RWPE2 (cell line): Measurements from ENCODE around the gene IRF2BP1.

Source experiments
- ATAC-seq: fragments of 200-7000 bp; cut with Tn5 transposase; 3 replicates; pipeline ENCODE4 v1.9.1; 2021; ENCODE audit warnings: low read depth
- DNase-seq: peaks from one replicate; pipeline ENCODE4 v3.0.0-alpha.2; 2020; ENCODE audit warnings: low spot score
- H3K27ac ChIP-seq: fragments of 450-650 bp; 2 replicates; pipeline ENCODE4 v1.5.1; 2017; ENCODE audit warnings: mild to moderate bottlenecking; ENCODE audit not compliant: poor library complexity, severe bottlenecking
- H3K27me3 ChIP-seq: fragments of 250-450 bp; sonication (Bioruptor Pico); 2 replicates; pipeline ENCODE4 v1.5.1; 2021; ENCODE audit warnings: mild to moderate bottlenecking, moderate library complexity; ENCODE audit not compliant: insufficient read depth, poor library complexity, severe bottlenecking
- H3K36me3 ChIP-seq: fragments of 250-450 bp; sonication (Bioruptor Pico); 2 replicates; pipeline ENCODE4 v1.5.1; 2020; ENCODE audit warnings: low read depth, mild to moderate bottlenecking, moderate library complexity
- H3K4me1 ChIP-seq: fragments of 250-450 bp; sonication (Bioruptor Pico); 2 replicates; pipeline ENCODE4 v1.5.1; 2021; ENCODE audit warnings: mild to moderate bottlenecking, moderate library complexity; ENCODE audit not compliant: insufficient read depth, poor library complexity, severe bottlenecking
- H3K4me3 ChIP-seq: fragments of 250-450 bp; sonication (Bioruptor Pico); 2 replicates; pipeline ENCODE4 v1.5.1; 2021; ENCODE audit warnings: mild to moderate bottlenecking, moderate library complexity; ENCODE audit not compliant: severe bottlenecking
- H3K9me3 ChIP-seq: fragments of 250-450 bp; sonication (Bioruptor Pico); 2 replicates; pipeline ENCODE4 v1.5.1; 2021; ENCODE audit warnings: mild to moderate bottlenecking, moderate library complexity; ENCODE audit not compliant: severe bottlenecking
- TF ChIP-seq, protein P1 (sequence below): fragments of 450-650 bp; IDR thresholded peaks from one replicate; pipeline ENCODE4 v1.5.1; 2017; ENCODE audit warnings: mild to moderate bottlenecking, moderate library complexity; ENCODE audit not compliant: poor library complexity, severe bottlenecking

The IRF2BP1 gene

DNA sequence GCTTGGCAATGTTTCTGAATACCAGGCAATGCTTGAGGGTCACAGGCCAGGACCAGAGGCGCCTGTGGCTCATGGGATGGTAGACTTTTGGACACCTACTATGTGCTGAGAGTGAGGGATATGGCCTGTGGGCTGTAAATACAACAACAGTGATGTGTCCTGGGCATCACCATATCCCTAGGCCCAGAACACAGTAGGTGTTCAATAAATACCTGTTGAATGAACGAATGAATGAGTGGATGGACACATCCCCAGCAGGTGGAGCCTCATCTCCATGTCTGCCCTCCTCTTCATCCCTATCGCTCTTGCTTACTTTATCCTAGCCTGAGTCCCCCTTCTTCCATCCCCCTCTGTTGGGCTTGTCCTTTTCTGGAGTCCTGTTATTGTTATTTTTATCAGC lies 45.1 kb upstream of the IRF2BP1 start:
- no peaks in the 10 kb centered on the region for H3K9me3 ChIP-seq
- H3K27ac ChIP-seq: no peak overlapping the region

DNA sequence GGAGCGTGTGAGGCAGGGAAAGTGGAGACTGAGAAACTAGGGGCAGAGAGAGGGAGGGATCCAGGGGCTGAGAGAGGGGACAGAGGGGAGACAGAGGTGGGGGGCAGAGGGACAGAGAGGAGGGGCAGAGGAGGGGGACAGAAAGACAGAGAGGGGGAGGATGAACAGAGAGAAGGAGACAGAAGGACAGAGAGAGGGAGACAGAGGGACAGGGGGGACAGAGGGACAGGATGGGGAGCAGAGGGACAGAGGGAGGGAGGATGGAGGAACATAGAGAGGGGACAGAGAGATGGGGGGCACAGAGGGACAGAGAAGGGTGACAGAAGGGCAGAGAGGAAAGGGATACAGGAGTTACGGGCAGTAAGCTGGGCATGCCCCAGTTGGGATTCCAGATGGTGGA lies 43.3 kb upstream of the IRF2BP1 start:
- ATAC-seq: no peak
- Histone ChIP-seq H3K4me3 (no peak overlapping the region), H3K9me3 (no peaks in the 10 kb centered on the region), H3K4me1 (no peaks in the 10 kb centered on the region), H3K36me3 (no peaks in the 10 kb centered on the region), H3K27ac (no peak overlapping the region), H3K27me3 (no peaks in the 10 kb centered on the region)
- no peak for DNase-seq
- TF ChIP-seq, protein P1, sequence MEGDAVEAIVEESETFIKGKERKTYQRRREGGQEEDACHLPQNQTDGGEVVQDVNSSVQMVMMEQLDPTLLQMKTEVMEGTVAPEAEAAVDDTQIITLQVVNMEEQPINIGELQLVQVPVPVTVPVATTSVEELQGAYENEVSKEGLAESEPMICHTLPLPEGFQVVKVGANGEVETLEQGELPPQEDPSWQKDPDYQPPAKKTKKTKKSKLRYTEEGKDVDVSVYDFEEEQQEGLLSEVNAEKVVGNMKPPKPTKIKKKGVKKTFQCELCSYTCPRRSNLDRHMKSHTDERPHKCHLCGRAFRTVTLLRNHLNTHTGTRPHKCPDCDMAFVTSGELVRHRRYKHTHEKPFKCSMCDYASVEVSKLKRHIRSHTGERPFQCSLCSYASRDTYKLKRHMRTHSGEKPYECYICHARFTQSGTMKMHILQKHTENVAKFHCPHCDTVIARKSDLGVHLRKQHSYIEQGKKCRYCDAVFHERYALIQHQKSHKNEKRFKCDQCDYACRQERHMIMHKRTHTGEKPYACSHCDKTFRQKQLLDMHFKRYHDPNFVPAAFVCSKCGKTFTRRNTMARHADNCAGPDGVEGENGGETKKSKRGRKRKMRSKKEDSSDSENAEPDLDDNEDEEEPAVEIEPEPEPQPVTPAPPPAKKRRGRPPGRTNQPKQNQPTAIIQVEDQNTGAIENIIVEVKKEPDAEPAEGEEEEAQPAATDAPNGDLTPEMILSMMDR: no peak

More for the DNA sequence above, 45.1 kb upstream of the IRF2BP1 start:
- no peaks in the 10 kb centered on the region for H3K36me3 ChIP-seq
- TF ChIP-seq, protein P1: no peak
- no peak overlapping the region for H3K4me3 ChIP-seq
- H3K4me1 ChIP-seq: no peaks in the 10 kb centered on the region
- ATAC-seq: no peak
- H3K27me3 ChIP-seq: no peaks in the 10 kb centered on the region
- no peak for DNase-seq

DNA sequence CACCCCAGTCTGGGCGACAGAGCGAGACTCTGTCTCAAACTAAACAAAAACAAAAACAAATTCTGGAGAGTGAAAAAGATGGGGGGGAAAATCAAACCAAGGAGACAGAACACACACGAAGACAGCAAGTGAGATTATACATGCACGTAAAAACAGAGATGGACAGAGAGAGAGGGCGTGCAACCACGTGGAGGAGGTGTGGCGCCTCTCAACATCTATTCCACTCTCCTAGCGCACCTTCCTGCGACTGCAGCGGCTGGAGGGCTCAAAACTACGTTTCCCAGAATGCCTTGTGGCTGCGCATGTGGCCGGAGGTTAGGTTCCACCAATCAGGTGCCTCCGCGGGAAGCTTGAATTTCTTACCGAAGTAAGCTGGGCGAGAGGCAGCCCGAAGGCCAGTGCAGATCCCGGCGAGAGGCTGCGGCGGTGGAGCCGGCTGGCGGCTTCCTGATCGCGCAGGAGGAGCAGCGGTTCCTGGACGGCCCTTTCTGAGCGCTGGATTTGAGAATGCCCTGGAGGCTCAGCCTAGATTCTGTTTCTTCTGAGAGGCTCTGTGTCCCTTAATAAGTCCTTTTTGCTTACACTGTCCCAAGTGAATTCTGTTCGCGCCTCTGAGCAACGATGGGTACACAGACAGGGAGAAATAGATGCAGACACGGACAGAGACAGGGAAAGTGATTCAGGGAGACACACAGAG lies 41.8 kb upstream of the IRF2BP1 start:
- DNase-seq (peak; percentile 91), ATAC-seq (peak; percentile 97)
- TF ChIP-seq, protein P1: peak; percentile 21
- peak overlapping the region; percentile 15 for H3K4me3 ChIP-seq
- no peaks in the 10 kb centered on the region for H3K4me1 ChIP-seq
- no peaks in the 10 kb centered on the region for H3K9me3 ChIP-seq
- no peaks in the 10 kb centered on the region for H3K27me3 ChIP-seq
- H3K36me3 ChIP-seq: no peaks in the 10 kb centered on the region
- no peak overlapping the region for H3K27ac ChIP-seq

DNA sequence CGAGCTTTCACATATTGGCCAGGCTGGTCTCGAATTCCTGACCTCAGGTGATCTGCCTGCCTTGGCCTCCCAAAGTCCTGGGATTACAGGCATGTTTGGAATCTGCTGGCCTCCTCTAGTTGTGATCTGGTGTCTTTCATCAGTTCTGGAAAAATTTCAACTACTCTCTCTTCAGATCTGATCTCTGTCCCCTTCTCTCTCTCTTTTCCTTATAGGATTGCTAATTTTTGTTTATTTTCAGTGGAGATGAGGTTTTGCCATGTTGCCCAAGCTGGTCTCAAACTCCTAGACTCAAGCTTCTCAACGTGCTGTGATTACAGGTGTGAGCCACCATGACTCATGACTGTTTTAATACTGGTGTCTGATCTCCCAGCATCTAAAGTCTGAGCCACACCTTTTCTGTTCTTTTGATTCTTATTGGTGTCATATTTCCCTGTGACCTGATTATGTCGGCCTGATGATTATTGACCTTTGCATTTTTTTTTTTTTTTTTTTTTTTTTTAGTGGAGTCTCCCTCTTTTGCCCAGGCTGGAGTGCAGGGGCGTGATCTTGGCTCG lies 39.0 kb upstream of the IRF2BP1 start:
- Histone ChIP-seq H3K36me3 (no peaks in the 10 kb centered on the region), H3K4me3 (no peak overlapping the region), H3K4me1 (no peaks in the 10 kb centered on the region), H3K27me3 (no peaks in the 10 kb centered on the region), H3K9me3 (no peaks in the 10 kb centered on the region), H3K27ac (no peak overlapping the region)
- ATAC-seq (peak; percentile 43; the same call in 1 of the 3 replicates), DNase-seq (no peak)
- TF ChIP-seq, protein P1: no peak

DNA sequence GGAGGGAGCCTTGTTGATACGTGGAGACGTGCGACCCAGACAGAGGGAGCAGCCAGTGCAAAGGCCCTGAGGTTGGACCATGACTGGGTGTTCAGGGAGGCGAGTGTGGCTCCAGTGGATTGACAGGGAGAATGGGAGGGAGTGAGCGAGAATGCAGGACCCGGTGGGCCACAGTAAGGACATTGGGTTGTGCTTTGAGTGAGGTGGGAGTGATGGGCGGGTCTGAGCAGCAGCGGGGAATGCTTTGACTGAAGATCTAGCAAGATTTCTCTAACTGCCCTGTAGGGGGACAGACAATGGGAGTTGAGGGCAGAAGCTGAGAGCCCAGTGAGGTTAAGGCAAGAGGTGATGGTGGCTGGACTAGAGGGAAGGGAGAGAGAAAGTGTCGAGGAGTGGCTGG lies 36.3 kb upstream of the IRF2BP1 start:
- no peaks in the 10 kb centered on the region for H3K4me1 ChIP-seq
- TF ChIP-seq, protein P1: no peak
- H3K4me3 ChIP-seq: no peak overlapping the region
- no peak for ATAC-seq
- H3K9me3 ChIP-seq: no peaks in the 10 kb centered on the region
- no peak for DNase-seq
- H3K36me3 ChIP-seq: no peaks in the 10 kb centered on the region
- H3K27ac ChIP-seq: no peak overlapping the region
- no peaks in the 10 kb centered on the region for H3K27me3 ChIP-seq
